NK-92 treated with Interleukin-12 subunit alpha and Interleukin-12 subunit beta, amount 100 ng/mL, for 24 hours (cell line): ENCODE data around the gene PPARG.

Source experiments
- DNase-seq: peaks from one replicate; lab custom pipeline; 2025; lab: John Stamatoyannopoulos, UW

The PPARG gene

DNA sequence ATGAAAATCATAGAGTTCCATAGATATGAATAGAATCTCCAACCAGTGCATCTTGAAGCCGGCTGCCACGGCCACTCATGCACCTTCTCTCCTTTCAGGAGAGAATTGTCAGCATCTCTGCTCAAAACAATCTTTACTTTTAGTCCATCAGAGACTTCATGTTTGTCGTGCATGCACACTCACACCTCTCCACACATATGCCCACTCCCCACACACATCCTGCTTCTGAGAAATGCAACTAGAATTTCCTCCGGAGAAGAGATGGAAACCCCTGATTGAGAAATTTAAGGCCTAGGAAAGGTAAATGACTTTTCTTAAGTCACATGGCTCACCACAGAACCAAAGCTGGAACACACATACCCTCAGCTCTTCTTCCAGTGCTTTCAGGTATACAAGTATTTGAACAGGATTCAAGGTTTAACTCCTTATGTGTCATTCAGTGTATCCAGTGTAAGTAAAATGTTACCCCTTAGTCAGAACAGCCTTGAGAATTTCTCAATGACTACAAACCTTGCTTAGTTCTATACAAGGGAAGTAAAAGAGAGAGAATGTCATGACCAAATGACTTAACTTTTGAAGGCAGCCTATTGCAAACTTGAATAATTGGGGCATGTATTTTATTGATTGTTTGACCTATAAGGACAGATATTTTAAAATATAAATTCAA lies 126.3 kb downstream of the PPARG start:
- DNase-seq: no peak

DNA sequence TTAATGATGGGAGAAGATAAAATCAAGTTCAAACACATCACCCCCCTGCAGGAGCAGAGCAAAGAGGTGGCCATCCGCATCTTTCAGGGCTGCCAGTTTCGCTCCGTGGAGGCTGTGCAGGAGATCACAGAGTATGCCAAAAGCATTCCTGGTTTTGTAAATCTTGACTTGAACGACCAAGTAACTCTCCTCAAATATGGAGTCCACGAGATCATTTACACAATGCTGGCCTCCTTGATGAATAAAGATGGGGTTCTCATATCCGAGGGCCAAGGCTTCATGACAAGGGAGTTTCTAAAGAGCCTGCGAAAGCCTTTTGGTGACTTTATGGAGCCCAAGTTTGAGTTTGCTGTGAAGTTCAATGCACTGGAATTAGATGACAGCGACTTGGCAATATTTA lies 127.9 kb downstream of the PPARG start:
- no peak for DNase-seq

DNA sequence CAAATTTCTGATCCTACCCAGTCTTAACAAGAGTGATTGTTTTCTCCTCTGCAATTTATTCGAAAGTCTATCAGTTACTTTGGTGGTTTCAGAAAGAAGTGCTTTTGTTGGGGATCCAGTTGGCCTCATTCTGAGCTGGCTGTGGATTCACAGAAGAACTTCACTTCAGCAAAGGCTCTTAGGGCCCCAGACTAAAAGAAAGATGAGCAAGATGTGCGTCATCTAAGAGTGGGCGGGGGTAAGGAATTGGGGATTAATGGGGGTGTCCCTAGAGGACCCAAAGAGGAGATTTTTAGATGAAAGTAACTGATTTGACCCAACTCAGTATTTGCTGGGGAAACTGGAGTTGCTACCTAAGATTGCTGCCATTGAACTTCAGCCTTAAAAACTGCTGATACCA lies 131.5 kb downstream of the PPARG start:
- DNase-seq: no peak

DNA sequence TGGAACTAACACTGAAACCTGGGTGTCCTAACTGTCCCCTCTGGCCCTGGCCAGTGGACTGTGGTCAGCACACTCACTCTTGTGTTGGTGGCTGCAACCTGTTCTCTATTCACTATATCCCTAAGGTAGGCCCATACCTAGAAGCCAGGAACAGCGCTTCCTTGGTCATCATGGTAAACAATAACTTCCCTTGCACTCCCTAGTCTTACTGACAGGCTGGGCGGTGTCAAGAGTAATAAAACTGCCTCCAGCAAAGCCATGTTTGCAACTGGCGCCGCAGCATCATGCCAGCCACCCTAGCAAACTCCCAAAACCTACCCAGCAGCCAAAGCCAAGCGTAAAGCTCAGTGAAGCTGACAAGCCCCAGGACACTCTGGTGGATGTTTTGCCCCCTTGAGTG lies 132.3 kb downstream of the PPARG start:
- DNase-seq: no peak

DNA sequence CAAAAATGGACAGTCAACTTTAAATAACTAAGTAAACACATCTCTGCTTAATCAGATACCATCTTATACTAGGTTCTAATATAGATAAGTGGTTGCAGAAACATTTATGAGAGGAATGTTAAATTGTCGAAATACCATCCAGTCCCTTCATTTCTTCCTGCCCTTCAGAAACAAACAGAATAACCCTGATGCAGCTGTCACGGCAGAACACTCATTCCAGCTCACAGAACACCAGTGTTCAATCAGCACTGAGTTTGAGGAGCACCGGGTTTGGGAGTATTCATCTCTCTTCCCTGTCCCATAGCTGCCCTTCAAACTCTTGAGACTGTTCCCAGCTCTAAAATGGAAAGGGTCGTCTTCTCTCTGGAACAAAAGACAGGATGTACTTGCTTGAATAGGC lies 134.3 kb downstream of the PPARG start:
- no peak for DNase-seq

DNA sequence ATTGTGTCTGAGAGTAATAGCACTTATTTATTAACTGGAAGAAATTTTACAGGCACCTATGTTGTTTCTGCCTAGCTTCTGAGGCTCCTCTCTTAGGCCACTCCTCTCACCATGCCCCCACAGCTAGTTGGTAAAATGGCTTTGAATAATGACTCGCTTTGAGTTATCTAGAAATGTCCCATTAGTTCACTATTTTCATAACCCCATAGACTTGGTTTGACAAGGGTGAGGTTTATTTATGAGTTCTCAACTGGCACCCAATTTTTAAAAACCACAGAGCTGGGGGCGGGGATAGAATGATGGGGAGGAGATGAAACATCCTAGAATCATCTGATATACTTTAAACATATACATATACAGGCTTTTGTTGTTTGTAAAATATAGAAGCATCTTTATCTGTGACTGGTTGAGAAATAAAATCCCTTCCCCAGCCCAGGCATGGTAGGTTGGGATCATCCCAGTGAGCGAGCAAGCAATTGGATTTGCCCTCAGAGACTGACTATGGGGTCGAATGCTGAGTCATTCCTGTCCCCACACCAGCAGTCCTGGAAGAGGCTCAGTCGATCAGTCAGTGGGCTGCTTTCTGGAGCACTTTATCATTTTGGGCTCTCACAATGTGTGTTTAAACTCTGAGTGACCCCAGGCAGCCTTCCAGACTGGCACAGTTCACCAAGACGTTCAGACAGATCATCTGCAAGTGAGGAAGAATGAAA lies 135.2 kb downstream of the PPARG start:
- DNase-seq: no peak

DNA sequence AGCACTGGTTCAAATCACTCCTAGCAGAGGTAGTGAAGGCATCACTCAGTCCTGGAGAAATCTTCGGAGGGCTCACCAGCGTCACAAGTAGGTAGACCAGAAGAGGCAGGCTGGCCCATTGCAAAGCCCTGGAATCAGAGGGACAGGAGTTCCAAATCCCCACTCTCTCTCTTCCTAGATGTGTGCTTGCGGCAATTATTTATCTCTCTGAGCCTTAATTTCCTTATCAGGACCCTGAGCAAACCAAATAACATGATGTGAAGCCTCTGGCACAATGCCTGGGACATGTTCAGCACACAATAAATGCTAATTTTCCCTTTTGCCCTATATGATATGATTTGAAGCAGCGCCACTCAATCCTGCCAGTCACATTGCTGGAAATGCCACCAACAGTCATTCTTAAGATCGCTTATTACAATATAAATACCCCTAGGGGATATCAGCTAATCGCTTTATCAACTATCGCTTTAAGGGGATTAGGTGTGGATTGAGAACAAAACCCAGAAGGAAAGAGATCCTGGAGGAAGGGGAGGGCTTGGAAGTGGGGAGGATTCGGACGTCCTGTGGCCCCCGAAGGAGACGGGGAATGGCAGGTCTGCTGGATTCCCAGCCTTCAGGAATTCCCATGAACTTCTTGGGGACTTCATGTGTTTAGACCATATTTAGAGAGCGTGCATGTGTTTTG lies 135.9 kb downstream of the PPARG start:
- no peak for DNase-seq

DNA sequence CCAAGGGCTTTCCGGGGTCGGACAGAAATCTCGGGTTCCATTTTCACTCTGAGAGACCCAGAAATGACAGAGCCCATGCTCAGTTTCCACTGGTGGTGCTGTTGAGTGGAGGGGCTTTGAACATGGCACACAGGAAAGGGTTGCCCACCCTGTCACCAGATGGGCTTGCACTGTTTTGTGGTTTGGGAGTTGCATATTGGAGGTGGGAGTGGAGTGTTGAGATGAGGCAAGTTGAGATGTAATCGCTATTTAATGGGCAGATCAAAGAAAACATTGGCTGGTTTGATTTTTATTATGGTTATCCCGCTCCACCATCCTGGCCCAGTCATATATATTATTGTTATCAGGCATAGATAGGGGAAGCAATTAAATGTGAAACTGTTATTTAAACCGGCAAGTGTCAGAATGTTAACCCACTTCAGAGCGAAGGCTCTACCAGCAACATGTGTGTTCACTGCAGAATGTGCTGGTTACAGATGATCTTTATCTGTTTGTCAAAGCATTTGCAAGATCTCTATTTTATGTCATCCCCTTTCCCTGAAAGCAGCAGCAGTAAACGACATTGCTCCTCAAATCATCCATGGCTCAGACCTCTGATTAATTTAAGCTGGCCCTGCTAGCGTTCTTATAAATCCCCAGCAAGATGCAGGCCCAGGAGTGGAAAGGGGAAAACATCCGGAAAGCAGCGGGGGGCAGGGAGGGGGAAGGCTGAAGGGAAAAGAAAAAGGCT lies 137.1 kb downstream of the PPARG start:
- no peak for DNase-seq

DNA sequence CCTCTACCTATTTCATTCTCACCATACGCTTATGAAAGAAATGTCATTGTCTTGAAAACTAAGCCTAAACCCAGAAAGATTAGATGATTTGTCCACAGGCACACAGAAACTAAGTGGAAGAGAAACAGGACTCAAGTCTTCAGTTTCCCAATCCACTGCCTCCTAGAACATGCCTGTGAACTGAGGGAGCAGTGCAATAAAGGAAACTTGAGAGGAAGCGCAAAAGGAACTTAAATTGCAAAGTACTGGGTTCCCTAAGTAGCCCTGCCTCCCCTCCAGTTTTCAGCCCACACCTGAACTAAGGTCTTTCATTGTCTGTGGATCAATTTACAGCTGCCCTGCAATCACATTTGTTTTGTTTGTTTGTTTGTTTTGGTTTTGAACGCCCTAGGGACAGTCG lies 138.7 kb downstream of the PPARG start:
- DNase-seq: no peak

DNA sequence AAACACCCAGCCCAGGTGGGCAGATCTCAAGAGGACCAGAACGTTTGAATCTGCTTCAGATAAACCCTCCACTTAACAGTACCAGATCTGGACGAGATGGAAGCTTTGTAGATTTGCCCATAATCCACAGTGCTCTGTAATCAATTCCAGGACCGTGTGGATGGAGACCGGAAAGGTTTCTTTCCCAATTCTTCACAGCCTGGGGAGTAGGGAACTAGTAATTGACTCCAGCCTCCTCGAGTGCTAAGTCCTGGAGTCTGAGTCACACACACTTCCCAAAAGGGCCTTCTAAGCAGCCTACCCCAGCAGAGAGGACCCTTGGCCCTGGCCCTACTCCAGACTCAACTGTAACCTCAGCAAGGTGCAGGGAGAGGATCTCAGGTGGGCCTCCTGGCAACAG lies 139.3 kb downstream of the PPARG start:
- DNase-seq: no peak

DNA sequence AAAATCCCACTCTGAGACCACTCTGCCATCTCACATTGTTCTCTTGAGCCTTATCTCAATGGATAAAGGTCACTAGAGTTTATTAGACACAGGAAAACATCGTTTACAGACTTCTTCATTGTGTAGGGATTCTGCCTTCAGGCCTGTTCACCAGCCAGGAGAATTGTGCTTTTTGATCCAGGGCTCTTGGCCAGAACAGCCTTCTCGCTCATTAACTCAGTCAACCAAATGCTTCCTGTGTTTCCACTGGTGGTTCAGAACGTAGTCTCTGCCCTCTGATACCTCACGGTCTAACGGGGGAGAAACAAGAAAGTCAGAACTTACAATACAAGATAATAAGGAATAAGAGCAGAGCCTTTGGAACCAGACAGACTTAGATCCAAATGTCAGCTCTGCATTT lies 141.2 kb downstream of the PPARG start:
- DNase-seq: no peak

DNA sequence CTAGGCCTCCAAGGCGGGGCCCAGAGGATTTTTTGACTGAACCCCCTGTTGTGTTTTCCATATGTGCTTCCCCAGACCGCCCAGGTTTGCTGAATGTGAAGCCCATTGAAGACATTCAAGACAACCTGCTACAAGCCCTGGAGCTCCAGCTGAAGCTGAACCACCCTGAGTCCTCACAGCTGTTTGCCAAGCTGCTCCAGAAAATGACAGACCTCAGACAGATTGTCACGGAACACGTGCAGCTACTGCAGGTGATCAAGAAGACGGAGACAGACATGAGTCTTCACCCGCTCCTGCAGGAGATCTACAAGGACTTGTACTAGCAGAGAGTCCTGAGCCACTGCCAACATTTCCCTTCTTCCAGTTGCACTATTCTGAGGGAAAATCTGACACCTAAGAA lies 145.0 kb downstream of the PPARG start:
- DNase-seq: no peak

DNA sequence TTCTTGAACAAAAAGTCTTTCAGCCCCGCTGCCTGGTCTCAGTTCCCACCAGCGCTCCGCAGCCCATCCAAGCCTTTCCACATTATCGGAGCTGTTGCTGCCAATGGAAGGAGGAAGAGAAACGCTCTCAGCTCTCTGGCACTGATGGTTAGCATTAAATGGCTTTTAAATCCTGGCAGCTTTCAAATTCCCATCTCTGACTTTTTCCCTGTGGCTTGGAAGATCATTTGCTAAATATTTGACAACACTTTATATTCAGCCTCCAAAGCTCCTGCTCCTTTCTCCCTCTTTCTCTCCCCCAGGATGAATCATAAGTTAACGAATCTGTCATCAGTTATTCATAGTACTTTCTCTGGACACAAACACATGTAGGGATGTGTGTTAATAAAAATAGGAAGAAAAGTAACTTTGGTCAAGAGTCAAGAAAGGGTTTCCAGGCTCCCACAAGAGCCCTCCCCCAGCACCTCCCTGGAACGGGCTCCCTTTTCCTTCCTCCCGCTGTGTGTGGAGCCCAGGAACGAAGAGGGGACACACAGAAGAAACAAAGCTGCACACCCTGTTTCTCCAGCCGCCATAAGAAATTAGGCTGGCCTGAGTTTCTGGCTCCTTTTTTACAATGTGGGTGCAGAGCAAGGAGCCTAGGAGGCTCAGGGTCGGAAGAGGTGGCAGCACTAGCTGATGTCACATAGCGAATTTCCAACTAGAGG lies 147.8 kb downstream of the PPARG start:
- no peak for DNase-seq

DNA sequence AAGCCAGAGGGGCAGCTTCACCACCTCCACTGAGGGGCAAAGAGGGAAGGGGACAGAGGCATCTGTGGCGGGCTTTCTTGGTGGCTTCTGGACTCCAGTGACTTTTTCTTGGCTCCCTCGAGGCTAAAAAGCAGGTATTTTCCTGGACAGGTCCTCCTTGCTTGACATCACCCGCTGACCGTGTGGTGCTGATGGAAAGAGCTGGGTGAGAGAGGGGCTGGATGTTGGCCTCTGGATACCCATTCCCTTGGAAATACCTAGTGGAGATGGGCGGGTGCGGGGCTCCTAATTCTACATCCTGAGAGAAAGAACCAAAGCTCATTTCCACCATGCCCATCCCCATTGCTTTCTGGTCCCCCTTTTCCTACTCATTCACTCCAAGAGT lies 148.3 kb downstream of the PPARG start:
- DNase-seq: no peak

DNA sequence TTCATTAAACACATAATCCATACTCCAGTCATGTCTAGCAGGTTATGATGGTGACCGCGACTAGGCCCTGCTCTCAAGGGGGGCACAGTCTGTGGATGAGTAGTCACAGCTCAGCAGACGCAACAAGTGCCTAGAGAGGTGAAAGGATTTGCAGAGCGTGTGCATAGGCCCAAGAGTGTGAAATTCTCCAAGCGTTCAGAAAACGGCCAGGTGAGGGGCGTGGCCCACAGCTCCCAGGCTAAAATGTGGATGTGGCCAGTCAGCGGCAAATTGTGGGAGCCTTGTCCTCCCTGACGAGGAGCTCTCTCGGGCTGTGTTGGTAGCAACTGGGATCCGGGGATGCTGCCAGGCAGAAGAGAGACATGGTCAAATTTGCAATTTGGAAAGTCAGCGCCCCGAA lies 149.0 kb downstream of the PPARG start:
- no peak for DNase-seq

DNA sequence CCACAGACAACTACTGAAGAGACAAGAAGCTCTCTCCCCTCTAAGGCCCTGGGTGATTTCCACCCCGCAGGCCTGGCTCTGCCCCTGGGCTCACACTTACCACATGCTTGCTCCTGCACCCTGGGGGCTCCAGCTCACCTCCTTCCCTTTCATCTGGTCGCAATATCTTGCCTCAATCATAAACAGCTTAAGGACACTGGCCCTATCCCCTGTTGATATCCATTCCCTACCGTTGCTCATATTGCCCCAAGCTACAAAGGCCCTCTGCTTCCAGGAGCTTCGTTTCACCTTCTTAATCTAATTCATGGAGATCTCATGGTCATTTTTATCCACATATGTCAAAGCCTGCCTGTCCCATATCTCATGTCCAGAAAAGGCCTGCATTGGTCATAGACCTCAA lies 149.4 kb downstream of the PPARG start:
- no peak for DNase-seq

DNA sequence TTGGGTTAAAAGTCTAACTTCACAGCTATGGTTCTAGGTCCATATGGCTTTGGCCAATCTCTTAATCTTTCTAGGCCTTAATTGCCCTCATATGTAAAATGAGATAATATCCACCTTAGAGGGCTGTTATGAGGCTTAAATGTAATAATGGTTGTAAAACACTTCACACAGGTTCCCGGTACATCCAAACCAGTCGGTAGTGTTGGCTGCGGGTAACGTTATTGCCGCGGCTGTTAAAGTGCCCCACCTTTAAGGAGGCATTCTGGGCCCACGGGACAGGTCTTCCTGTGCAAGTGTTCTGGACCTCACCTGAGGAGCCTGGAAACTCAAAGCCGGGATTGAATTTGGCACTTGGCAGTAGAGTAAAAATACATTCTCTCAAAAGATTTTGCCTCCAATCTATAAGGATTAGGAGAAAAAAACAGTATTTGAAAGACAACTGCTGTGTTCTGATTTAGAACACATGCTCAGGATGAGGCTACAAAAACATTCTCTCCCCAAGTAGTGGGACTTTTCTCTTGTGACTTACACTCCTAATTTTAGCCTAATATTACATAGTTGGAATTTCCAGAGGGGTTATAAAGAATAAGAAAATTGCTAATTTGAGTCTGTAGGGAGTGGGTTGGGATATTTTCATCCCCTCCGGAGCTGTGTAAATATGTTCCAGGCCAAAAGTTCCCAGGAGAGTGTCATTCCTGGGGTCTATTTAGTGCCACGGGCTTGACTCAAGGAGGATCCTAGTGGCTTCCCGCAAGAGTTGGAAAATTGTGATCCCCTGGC lies 150.5 kb downstream of the PPARG start:
- DNase-seq: no peak

DNA sequence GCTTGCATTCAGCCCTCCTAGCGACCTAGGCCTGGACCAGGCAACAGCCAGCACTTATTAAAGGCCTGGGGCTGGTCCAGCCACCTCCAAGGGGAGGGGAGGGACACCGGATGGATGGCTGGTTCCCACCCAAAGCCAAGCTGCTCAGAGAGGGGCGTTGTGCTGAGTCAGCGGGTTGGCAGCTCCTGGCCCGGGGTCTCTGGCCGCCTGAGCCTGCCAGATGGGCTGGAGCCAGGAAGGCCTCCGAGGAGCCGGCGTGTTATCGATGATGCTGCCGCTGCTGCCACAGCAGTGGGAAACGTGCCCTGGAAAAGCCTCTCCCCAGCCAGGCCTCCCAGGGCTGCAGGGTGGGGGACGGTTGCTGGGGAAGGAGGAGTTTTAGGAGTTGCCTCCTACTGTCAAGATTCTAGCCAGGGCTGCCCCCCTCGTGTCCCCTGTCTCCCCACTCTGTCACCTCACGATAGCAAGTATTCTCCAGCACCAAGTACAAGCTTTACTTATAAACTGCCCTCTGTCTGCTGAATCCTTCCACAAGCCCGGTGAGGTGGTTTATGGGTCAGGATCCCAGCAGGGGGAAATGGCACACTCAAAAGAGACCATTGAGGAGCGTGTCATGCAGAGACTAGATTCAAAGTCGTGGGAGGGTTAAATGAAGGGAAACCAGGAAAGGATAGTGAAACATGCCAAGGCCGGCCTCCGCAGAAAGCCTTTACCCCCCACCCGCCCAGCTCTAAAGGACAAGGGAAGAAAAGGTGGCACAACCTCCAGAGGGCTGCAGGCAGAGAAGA lies 152.3 kb downstream of the PPARG start:
- DNase-seq: no peak

DNA sequence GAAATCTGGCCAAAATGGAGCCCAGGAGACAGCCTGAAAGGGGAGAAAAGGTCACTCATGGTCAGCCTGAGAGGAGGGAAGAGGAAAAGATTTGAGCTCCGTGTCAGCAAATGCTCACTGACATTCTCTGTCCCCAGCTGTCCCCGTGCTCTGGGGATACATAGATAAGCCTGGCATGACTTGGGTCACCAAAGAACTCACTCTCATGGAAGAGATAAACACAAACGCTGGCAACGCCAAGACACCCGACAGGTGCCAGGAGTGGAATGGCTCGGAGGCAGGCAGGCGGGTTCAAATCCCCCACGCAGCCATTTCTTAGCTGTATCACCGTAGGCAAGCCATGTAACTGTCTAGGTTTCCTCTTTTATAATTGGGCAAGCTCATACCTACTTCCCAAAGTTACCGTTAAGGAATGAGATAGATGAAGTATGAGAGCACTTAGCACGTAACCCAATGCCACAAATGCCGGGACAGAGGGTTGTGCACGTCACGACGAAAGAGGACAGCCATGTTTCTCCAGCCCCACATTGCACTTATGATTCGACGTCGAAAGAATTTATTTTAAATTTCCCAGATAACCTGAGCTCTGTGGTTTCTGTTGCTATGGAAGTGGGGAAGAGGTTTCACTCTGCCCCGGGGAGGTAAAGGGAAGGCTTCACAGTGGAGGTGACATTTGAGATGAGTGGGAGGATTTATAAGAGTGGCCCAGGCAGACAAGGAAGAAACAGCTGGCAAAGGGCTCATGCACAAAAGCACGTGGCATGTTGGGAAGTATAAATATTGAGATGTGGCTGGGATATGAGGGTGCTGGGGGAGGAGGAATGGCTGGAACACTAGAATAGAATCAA lies 154.0 kb downstream of the PPARG start:
- no peak for DNase-seq
